ENCODE results near the gene MEP1A.

DNA sequence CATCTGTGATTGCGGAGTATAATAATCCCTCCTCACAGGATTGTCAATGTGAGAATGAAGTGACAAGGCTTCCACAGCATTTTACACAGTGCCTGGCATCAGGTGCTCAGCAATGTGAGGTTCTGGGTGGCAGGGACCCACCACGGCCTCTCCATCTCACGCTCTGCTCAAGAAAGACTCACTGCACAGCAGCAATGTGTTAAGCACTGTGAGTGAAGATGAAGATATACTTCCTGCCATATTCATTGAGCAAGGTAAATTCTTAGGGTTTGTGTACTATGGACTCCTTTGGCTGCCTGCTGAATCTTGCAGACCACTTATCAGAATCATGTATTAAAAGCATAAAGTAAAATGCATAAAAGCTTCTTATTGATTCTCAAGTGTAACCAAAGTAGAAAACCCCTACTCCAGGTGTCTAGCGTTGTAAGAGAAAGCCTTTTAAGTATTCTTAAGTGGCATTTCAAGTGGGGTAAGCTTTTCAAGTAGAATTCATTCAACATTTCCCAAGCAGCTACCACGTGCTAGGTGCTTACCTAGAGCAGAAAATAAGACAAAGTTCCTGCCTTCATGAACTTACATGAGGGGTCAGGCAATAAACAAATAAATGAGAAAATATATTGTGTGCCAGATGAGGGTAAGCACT, 17.0 kb upstream of the MEP1A start:
- TF ChIP-seq, protein P1, sequence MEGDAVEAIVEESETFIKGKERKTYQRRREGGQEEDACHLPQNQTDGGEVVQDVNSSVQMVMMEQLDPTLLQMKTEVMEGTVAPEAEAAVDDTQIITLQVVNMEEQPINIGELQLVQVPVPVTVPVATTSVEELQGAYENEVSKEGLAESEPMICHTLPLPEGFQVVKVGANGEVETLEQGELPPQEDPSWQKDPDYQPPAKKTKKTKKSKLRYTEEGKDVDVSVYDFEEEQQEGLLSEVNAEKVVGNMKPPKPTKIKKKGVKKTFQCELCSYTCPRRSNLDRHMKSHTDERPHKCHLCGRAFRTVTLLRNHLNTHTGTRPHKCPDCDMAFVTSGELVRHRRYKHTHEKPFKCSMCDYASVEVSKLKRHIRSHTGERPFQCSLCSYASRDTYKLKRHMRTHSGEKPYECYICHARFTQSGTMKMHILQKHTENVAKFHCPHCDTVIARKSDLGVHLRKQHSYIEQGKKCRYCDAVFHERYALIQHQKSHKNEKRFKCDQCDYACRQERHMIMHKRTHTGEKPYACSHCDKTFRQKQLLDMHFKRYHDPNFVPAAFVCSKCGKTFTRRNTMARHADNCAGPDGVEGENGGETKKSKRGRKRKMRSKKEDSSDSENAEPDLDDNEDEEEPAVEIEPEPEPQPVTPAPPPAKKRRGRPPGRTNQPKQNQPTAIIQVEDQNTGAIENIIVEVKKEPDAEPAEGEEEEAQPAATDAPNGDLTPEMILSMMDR (IDR thresholded peaks at IDR 0.05) = no peak
- no peak for TF ChIP-seq POLR2A (IDR thresholded peaks at IDR 0.05)
